Activated B cell treated with CpG ODN at 0.5 μM for 24 hours (primary cell): Measurements from ENCODE around the gene CMTM2. TPM values are rescaled to one million over a fixed set of nuclear protein-coding genes. Genes with fewer than 3 reads are reported as not detected.

Experiments
- ATAC-seq: fragments of 200-7000 bp; cut with Tn5 transposase; one replicate; pipeline ENCODE4 v1.10.0; 2021; ENCODE audit warnings: low read depth, mild to moderate bottlenecking, moderate library complexity
- CTCF ChIA-PET: fragments of 350-600 bp; sonication (Branson Sonifier 250); formaldehyde crosslinking; loops from one replicate; lab custom pipeline; 2021; ENCODE audit warnings: antibody characterized with exemption; lab: Charles Lee
- POLR2A ChIA-PET: fragments of 350-600 bp; sonication (Branson Sonifier 250); formaldehyde crosslinking; loops from one replicate; lab custom pipeline; 2021; ENCODE audit warnings: antibody characterized with exemption; lab: Charles Lee
- DNase-seq: peaks from one replicate; pipeline ENCODE4 v3.0.0; 2022
- H3K27ac Mint-ChIP-seq: one replicate; pipeline ENCODE4 v1.8.0; 2020; ENCODE audit warnings: mixed read lengths
- H3K27me3 Mint-ChIP-seq: one replicate; pipeline ENCODE4 v1.8.0; 2021; ENCODE audit warnings: mixed read lengths
- H3K36me3 Mint-ChIP-seq: one replicate; pipeline ENCODE4 v1.8.0; 2021; ENCODE audit warnings: low read depth, mixed read lengths
- H3K4me1 Mint-ChIP-seq: one replicate; pipeline ENCODE4 v1.8.0; 2021; ENCODE audit warnings: mixed read lengths
- H3K4me3 Mint-ChIP-seq: one replicate; pipeline ENCODE4 v1.8.0; 2020; ENCODE audit warnings: mild to moderate bottlenecking, mixed read lengths
- H3K9me3 Mint-ChIP-seq: one replicate; pipeline ENCODE4 v1.8.0; 2020; ENCODE audit warnings: mixed read lengths
- intact Hi-C: fragments of 100-400 bp; cut with micrococcal nuclease; formaldehyde crosslinking; loops from one replicate; pipeline ENCODE4 v1.15.1; 2024
- total RNA-seq: library from RNA; stranded (reverse); gene quantifications from 2 replicates; pipeline ENCODE4 v1.2.3, GENCODE V29; 2022
- TF ChIP-seq, protein P1 (sequence below): fragments of 200-600 bp; IDR thresholded peaks from one replicate; pipeline ENCODE4 v1.8.0; 2022; ENCODE audit warnings: antibody characterized with exemption, mild to moderate bottlenecking

Gene CMTM2
- total RNA-seq, 1 donor from 2014 or later, result not detected

DNA sequence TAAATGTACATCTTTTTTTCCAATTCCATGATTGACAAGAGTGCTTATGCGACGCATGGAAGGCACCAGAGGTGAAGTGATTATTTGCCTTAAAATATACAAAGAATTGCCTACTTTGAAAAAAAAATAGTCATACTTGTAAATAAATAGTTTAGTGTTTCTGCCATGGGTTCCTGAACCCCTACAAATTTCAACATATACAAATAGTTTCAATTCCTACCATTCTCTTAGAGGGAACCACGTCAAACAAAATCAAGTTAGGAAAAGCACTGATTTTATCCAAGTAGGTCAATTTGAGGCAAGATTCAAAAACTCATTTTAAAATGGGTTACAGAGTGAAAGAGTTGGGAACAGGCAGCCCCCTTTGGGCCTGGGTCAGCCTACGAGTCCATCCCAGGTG lies 36.9 kb downstream of the CMTM2 start:
- POLR2A ChIA-PET, result no interaction called here
- TF ChIP-seq, protein P1, sequence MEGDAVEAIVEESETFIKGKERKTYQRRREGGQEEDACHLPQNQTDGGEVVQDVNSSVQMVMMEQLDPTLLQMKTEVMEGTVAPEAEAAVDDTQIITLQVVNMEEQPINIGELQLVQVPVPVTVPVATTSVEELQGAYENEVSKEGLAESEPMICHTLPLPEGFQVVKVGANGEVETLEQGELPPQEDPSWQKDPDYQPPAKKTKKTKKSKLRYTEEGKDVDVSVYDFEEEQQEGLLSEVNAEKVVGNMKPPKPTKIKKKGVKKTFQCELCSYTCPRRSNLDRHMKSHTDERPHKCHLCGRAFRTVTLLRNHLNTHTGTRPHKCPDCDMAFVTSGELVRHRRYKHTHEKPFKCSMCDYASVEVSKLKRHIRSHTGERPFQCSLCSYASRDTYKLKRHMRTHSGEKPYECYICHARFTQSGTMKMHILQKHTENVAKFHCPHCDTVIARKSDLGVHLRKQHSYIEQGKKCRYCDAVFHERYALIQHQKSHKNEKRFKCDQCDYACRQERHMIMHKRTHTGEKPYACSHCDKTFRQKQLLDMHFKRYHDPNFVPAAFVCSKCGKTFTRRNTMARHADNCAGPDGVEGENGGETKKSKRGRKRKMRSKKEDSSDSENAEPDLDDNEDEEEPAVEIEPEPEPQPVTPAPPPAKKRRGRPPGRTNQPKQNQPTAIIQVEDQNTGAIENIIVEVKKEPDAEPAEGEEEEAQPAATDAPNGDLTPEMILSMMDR, result no peak
- H3K9me3 Mint-ChIP-seq, result no peaks in the 10 kb centered on the region
- intact Hi-C loops, result no loop called here
- no peak overlapping the region for H3K27ac Mint-ChIP-seq
- H3K4me1 Mint-ChIP-seq, result no peaks in the 10 kb centered on the region
- H3K36me3 Mint-ChIP-seq, result peaks cover 9% of the 10 kb centered on the region
- ATAC-seq, result no peak
- no peak overlapping the region for H3K4me3 Mint-ChIP-seq
- peaks cover 16% of the 10 kb centered on the region for H3K27me3 Mint-ChIP-seq
- CTCF ChIA-PET, result no interaction called here
- no peak for DNase-seq

DNA sequence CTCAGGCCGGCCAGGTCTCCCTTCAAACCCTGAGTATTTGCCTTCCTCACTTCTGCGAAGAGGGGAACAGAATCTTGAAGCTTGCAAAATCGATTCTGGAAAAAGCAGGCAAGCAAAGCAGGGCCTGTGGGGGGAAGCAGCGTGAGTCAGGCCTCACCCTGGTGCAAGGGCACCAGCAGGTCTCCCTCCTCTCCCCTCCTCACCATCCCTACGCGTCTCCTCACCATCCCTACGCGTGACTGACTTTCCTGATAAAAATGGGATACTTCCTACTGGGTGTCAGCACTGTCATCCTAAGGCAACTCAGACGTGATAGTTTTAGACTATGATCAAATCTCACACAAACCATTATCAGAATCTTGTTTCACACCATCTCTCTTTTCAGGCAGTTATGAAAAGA lies 37.3 kb downstream of the CMTM2 start:
- no peak for ATAC-seq
- Mint-ChIP-seq H3K4me3 (no peak overlapping the region), H3K27me3 (peaks cover 16% of the 10 kb centered on the region), H3K9me3 (no peaks in the 10 kb centered on the region), H3K36me3 (peaks cover 5% of the 10 kb centered on the region), H3K4me1 (no peaks in the 10 kb centered on the region), H3K27ac (no peak overlapping the region)
- TF ChIP-seq, protein P1, result no peak
- no peak for DNase-seq
- intact Hi-C loops, result no loop called here
- ChIA-PET POLR2A (no interaction called here), CTCF (interaction anchor here (0.9 kb wide), 1 partner anchor 9 kb away, joined by 3 read pairs; no protein-coding TSS in a partner anchor)

DNA sequence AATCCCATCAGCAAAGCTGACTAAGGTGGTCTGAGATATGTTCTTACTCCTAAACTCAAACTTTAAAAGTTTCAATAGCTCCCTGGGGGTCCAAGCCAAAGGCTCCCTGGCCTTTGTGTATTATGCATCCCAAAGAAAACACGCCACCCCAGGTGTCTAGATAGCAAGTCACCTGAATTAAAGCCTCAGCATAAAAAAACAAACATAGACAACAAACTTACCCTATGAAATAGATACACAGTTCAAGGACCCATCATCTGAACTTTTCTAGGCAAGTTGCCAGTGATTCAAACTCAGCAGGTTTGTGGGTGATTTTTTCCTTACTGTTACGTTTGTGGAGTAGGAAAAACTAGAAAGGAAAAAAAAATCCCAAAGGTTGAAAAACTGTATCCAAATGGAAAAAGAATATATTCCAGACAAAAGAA lies 37.8 kb downstream of the CMTM2 start:
- peaks cover 19% of the 10 kb centered on the region for H3K27me3 Mint-ChIP-seq
- no peak overlapping the region for H3K27ac Mint-ChIP-seq
- peaks cover 5% of the 10 kb centered on the region for H3K36me3 Mint-ChIP-seq
- no peaks in the 10 kb centered on the region for H3K9me3 Mint-ChIP-seq
- intact Hi-C loops, result no loop called here
- ChIA-PET CTCF (interaction anchor here (0.9 kb wide), 1 partner anchor 9 kb away, joined by 3 read pairs; no protein-coding TSS in a partner anchor), POLR2A (no interaction called here)
- DNase-seq (no peak), ATAC-seq (no peak)
- no peak overlapping the region for H3K4me3 Mint-ChIP-seq
- TF ChIP-seq, protein P1, result no peak
- no peaks in the 10 kb centered on the region for H3K4me1 Mint-ChIP-seq

DNA sequence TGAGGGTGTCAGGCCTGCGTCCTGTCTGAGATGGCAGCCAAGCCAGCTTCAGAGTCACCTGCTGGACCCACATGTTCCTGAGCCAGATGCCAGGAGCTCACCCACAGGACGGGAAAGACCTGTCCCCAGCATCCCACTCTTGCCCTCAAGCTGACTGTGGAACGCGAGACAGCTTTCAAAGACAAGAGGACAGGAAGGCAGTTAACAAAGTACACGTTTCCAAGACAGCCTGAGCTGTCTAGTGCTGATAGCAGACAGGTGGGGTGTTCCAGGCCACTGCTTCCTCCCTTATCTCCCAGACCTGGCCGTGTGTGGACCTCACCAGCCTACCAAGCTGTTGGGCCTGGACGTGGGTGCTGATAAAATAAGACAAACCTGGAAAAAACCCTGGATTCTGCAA lies 38.5 kb downstream of the CMTM2 start:
- intact Hi-C loops, result no loop called here
- Mint-ChIP-seq H3K9me3 (no peaks in the 10 kb centered on the region), H3K27ac (no peak overlapping the region), H3K27me3 (peaks cover 22% of the 10 kb centered on the region), H3K36me3 (peaks cover 4% of the 10 kb centered on the region), H3K4me1 (no peaks in the 10 kb centered on the region), H3K4me3 (no peak overlapping the region)
- TF ChIP-seq, protein P1, result no peak
- CTCF ChIA-PET, result no interaction called here
- DNase-seq (no peak), ATAC-seq (no peak)
- POLR2A ChIA-PET, result no interaction called here

DNA sequence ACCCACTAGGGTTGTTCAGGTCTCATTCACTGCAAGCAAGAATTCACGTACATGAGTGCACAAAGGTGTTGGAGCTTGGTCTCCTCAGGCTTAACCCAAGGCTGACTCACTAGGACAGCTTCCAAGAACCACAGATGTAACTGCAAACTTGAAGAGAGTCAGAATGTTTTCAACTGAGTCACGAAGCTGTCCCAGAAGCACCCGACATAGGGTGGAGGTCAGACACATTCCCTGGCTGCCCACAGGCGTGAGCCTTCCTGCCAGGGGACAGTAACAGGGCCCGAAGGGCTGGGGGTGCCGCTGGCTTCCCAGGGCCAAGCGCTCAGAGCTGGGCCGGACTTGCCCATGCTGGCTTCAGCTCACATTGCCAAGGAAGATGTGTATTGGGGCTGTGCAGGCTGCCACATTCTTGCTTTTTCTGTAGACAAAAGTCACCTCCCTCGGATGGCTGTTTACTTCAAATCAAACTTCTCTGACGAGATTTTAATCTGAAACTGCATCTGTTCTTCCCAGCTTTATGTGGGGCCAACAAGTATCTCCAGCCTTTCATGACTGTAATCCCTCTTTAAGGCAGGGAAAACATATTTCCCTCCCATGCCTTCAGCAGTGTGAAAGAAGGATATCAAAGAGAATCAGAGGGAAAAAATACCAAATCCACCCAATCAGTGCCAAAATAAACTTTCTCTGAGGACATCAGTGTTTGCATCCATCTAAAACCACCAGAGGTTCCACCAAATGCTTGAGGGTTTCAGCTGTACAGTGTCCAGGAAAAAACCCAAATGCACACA lies 39.5 kb downstream of the CMTM2 start:
- no peaks in the 10 kb centered on the region for H3K4me1 Mint-ChIP-seq
- peaks cover 27% of the 10 kb centered on the region for H3K27me3 Mint-ChIP-seq
- no peaks in the 10 kb centered on the region for H3K36me3 Mint-ChIP-seq
- H3K4me3 Mint-ChIP-seq, result no peak overlapping the region
- H3K27ac Mint-ChIP-seq, result no peak overlapping the region
- ChIA-PET CTCF (no interaction called here), POLR2A (no interaction called here)
- DNase-seq (no peak), ATAC-seq (no peak)
- TF ChIP-seq, protein P1, result no peak
- intact Hi-C loops, result no loop called here
- no peaks in the 10 kb centered on the region for H3K9me3 Mint-ChIP-seq
